Natural killer cell treated with Interleukin-12 subunit alpha and Interleukin-12 subunit beta and Interleukin-15 and Interleukin-18, amount 100 ng/mL, for 72 hours (primary cell): Measurements from ENCODE around the gene VWCE. TPM values are rescaled to one million over a fixed set of nuclear protein-coding genes. Genes with fewer than 3 reads are reported as not detected.

Experiments used
- ATAC-seq, 2 donors: fragments of 150-1000 bp; cut with Tn5 transposase in 1 of 2; sonication (Bioruptor Pico), chemical (Tn5 transposase) in 1 of 2; 2 replicates each; pipeline ENCODE4 v1.10.0; 2021
- DNase-seq: peaks from one replicate; pipeline ENCODE4 v3.0.0; 2022; ENCODE audit warnings: low spot score
- H3K27ac Mint-ChIP-seq, 2 donors: 1 replicate in 1 of 2; 2 replicates in 1 of 2; pipeline ENCODE4 v1.8.0; 2022; ENCODE audit warnings: mixed read lengths in 2 of 2, mild to moderate bottlenecking in 1 of 2, moderate library complexity in 1 of 2
- H3K27me3 Mint-ChIP-seq, 2 donors: 1 replicate in 1 of 2; 2 replicates in 1 of 2; pipeline ENCODE4 v1.8.0; 2022; ENCODE audit warnings: mixed read lengths in 2 of 2
- H3K36me3 Mint-ChIP-seq: one replicate; pipeline ENCODE4 v1.8.0; 2022; ENCODE audit warnings: mixed read lengths
- H3K4me1 Mint-ChIP-seq, 2 donors: 1 replicate in 1 of 2; 2 replicates in 1 of 2; pipeline ENCODE4 v1.8.0; 2022; ENCODE audit warnings: low read depth in 2 of 2, mixed read lengths in 2 of 2, mild to moderate bottlenecking in 1 of 2
- H3K4me3 Mint-ChIP-seq: one replicate; pipeline ENCODE4 v1.8.0; 2022; ENCODE audit warnings: mixed read lengths
- H3K9me3 Mint-ChIP-seq: 2 replicates; pipeline ENCODE4 v1.8.0; 2022; ENCODE audit warnings: mixed read lengths
- total RNA-seq, 2 donors: library from RNA; stranded (reverse); gene quantifications; one replicate each; pipeline ENCODE4 v1.2.3, GENCODE V29; 2022

The VWCE gene, protein sequence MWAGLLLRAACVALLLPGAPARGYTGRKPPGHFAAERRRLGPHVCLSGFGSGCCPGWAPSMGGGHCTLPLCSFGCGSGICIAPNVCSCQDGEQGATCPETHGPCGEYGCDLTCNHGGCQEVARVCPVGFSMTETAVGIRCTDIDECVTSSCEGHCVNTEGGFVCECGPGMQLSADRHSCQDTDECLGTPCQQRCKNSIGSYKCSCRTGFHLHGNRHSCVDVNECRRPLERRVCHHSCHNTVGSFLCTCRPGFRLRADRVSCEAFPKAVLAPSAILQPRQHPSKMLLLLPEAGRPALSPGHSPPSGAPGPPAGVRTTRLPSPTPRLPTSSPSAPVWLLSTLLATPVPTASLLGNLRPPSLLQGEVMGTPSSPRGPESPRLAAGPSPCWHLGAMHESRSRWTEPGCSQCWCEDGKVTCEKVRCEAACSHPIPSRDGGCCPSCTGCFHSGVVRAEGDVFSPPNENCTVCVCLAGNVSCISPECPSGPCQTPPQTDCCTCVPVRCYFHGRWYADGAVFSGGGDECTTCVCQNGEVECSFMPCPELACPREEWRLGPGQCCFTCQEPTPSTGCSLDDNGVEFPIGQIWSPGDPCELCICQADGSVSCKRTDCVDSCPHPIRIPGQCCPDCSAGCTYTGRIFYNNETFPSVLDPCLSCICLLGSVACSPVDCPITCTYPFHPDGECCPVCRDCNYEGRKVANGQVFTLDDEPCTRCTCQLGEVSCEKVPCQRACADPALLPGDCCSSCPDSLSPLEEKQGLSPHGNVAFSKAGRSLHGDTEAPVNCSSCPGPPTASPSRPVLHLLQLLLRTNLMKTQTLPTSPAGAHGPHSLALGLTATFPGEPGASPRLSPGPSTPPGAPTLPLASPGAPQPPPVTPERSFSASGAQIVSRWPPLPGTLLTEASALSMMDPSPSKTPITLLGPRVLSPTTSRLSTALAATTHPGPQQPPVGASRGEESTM
- total RNA-seq: 1 to 10 TPM; 2.1 to 3.3 TPM

DNA sequence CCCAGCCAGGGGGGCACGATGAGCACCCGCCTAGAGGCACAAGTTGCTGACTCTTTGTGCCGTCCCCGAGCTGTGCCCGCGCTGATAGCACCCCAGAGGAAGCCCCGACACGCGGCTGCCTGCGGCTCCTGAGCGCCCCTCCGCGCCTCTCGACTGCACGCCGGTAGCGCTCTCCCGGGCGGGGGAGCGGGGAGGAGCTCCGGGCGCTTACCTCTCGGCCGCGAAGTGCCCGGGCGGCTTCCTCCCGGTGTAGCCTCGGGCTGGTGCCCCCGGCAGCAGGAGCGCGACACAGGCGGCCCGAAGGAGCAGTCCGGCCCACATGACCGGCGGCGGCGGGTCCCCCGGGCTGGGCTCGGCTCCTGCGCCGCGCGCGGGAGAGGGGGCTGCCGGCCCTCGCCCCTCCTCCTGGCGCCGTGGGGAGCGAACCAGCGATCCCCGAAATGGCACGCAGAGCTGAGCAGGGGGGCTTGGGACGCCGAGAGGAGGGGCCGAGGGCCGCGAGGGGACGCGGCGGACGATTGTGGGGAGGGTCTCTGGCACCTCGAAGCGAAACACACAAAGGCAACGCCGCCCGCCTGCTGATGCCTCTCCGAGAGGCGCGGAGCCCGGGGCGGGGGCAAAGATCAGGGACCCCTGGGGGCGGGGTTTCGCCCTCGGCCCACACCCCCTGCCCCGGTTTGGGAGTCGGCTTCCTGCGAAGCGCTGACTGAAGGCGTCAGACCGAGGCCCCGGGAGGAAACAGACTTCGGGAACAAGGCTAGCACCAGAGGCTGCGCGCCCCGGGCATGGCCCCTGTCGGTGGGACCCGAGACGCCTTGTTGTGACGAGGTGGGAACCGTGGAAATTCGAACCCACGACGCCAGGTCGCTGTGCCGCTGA lies at the start of gene VWCE:
Gene VWCE, minus strand, starts transcription at position 600 of the 879 bp plus-strand sequence. Its CDS starts 279 bp downstream, at position 321.
- no peak within 1 kb of the TSS for H3K27ac Mint-ChIP-seq
- peaks cover 8 to 10% of the 10 kb centered on the region in 2 donors for H3K27me3 Mint-ChIP-seq
- H3K4me1 Mint-ChIP-seq: peaks cover 26 to 28% of the 10 kb centered on the region in 2 donors
- H3K36me3 Mint-ChIP-seq: peaks cover 11% of the 10 kb centered on the region
- DNase-seq (no peak), ATAC-seq (peak; percentile 81)
- H3K9me3 Mint-ChIP-seq: no peaks in the 10 kb centered on the region
- peak within 1 kb of the TSS; percentile 74 for H3K4me3 Mint-ChIP-seq

DNA sequence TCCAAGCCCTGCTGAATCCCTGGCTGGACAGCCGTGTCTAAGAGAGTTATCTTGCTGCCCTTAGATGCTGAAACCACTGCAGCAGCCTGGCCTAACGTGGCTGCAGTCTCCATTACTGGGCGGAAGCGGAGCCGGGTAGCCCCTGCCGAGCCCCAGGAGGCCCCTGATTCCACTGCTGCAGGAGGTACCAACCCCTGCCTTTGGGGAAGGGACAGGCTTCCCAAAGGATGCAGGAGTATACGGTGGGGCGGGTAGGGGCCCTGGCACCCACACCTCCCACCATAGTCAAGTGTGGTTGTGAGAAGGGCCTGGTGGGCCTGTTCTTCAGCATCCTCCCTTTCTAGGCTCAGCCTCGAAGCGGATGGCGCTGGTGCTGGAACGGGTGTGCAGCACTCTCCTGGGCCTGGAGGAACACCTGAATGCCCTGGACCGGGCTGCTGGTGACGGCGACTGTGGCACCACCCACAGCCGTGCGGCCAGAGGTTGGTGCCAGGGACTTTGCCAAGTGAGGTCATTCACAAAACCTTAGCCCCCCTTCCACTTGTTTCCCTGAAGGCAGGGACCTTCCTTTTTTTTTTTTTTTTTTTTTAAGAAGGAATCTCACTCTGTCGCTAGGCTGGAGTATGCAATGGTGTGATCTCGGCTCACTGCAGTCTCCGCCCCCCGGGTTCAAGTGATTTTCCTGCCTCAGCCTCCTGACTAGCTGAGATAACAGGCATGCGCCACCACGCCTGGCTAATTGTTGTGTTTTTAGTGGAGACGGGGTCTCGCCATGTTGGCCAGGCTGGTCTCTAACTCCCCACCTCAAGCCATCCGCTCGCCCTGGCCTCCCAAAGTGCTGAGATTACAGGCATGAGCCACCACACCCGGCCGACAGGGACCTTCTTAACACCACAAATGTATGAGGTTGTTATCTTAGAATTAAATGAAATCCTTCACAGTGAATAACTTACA lies 49.0 kb upstream of the VWCE start:
- Mint-ChIP-seq H3K4me1 (no peaks in the 10 kb centered on the region), H3K36me3 (no peaks in the 10 kb centered on the region), H3K9me3 (no peaks in the 10 kb centered on the region), H3K27ac (no peak overlapping the region), H3K4me3 (no peak overlapping the region), H3K27me3 (no peaks in the 10 kb centered on the region)
- ATAC-seq: no peak
- no peak for DNase-seq

DNA sequence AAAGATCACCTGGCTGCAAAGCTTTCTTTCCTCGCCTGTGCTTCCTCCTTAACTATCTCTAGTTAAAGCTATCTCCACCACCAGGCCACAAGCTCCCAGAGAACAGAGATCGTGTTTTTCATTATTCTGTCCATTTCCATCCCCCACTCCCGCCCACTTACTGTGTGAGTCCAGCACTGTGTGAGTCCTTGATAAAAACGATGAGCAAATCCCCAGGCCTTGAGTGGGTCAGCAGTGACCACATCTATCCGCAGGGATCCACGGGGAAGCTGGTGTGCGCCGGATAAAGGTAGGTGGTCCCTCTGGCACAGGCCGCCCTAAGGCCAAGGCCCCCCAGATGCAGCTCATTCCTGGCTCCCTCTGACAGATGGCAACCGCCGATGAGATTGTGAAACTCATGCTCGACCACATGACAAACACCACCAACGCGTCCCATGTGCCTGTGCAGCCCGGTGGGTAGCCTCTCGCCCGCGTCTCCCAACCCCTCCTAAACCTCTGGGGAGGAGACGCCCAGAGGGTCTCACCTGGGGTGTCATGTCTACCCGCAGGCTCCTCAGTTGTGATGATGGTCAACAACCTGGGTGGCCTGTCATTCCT lies 47.2 kb upstream of the VWCE start:
- no peak overlapping the region for H3K27ac Mint-ChIP-seq

DNA sequence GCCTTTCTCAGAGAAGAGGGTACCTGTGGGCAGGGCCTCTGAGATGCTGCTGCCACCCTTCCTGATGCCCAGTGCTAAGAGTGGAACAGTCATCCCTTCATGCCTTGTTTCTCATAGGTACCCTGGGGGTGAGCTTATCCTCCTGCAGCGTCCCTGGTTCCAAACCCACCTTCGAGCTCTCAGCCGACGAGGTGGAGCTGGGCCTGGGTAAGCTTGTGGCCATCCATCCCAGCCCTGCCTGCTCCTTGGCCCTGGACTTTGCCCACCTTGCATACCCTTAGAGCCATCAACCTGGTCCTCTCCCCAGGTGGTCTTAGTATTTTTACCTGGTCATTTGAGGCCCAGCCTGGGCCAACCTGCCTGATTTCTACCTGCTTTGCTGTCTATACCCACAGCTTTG lies 46.6 kb upstream of the VWCE start:
- Mint-ChIP-seq H3K4me3 (no peak overlapping the region), H3K27ac (no peak overlapping the region), H3K36me3 (no peaks in the 10 kb centered on the region), H3K9me3 (no peaks in the 10 kb centered on the region), H3K27me3 (no peaks in the 10 kb centered on the region), H3K4me1 (peaks cover 5 to 9% of the 10 kb centered on the region in 2 donors)
- no peak for ATAC-seq
- DNase-seq: no peak

More for the DNA sequence above, 47.2 kb upstream of the VWCE start:
- H3K27me3 Mint-ChIP-seq: no peaks in the 10 kb centered on the region
- H3K4me3 Mint-ChIP-seq: no peak overlapping the region
- ATAC-seq (no peak), DNase-seq (no peak)
- H3K4me1 Mint-ChIP-seq: peaks cover 0 to 5% of the 10 kb centered on the region in 2 donors
- H3K9me3 Mint-ChIP-seq: no peaks in the 10 kb centered on the region
- no peaks in the 10 kb centered on the region for H3K36me3 Mint-ChIP-seq

DNA sequence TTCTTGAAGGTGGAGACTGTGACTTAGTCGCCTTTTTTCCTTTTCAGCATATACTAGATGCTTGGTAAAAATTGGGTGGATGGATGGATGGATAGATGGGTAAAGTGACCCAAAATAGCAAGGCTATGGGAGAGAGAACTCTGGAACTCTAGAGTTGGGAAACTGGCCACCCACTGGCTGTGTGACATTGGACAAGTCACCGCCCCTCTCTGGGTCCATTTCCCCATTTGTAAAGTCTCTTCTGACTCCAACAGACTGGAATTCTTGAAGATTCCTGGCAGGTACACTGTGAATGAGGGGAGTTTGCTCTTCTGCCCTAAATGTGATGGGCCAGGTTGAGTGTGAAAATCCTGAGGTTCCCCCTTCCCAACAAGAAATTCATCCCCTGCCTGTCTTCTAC lies 45.9 kb upstream of the VWCE start:
- Mint-ChIP-seq H3K27ac (no peak overlapping the region), H3K4me3 (no peak overlapping the region), H3K27me3 (no peaks in the 10 kb centered on the region), H3K4me1 (peaks cover 5 to 9% of the 10 kb centered on the region in 2 donors), H3K9me3 (no peaks in the 10 kb centered on the region), H3K36me3 (no peaks in the 10 kb centered on the region)
- ATAC-seq: no peak
- no peak for DNase-seq

DNA sequence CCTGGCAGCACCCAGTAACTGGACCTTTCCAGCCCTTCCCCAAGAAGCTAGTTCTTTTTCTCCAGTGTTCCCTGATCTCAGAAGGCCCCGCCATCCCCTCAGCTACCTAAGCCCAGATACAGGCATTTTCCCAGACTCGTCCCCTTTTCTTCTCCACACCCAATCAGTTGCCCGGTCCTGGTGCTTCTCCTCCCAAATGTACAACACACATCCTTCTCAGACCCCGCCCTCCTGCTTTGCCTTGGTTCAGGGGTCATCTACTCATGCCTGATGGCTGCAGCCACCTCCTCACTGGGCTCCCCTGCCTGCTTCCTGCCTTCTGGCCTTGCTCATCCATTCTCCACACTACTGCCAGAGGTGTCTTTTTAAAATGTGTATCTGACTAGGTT lies 44.4 kb upstream of the VWCE start:
- Mint-ChIP-seq H3K4me1 (peaks cover 5 to 9% of the 10 kb centered on the region in 2 donors), H3K9me3 (no peaks in the 10 kb centered on the region), H3K27ac (no peak overlapping the region), H3K36me3 (no peaks in the 10 kb centered on the region), H3K4me3 (no peak overlapping the region), H3K27me3 (no peaks in the 10 kb centered on the region)
- no peak for ATAC-seq
- no peak for DNase-seq

DNA sequence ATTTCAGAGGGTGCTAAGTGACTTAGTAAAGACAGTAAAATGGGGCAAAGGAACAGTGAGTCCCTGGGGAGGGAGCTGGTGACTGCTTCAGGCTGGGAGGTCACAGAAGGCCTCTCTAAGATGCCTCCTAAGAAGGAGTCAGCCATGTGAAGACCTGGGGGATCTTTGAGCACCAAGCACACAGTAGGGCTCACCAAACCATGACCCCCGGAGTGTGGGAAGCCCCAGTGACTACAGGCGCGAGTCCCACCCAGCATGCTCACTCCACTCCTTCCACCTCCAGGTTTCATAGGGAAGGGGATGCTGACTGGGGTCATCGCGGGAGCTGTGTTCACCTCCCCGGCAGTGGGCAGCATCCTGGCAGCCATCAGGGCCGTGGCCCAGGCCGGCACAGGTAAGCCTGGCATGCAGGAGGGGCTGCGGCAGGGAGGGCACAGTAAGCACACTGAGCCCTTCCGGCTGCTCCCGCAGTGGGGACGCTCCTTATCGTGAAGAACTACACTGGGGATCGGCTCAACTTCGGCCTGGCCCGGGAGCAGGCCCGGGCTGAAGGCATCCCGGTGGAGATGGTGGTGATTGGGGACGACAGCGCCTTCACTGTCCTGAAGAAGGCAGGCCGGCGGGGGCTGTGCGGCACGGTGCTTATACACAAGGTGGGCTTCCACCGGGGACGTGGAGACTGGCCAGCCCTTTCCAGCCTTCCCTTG lies 43.8 kb upstream of the VWCE start:
- DNase-seq: no peak
- Mint-ChIP-seq H3K4me1 (peaks cover 9 to 11% of the 10 kb centered on the region in 2 donors), H3K4me3 (no peak overlapping the region), H3K27me3 (no peaks in the 10 kb centered on the region), H3K9me3 (no peaks in the 10 kb centered on the region), H3K36me3 (no peaks in the 10 kb centered on the region), H3K27ac (no peak overlapping the region)
- no peak for ATAC-seq

DNA sequence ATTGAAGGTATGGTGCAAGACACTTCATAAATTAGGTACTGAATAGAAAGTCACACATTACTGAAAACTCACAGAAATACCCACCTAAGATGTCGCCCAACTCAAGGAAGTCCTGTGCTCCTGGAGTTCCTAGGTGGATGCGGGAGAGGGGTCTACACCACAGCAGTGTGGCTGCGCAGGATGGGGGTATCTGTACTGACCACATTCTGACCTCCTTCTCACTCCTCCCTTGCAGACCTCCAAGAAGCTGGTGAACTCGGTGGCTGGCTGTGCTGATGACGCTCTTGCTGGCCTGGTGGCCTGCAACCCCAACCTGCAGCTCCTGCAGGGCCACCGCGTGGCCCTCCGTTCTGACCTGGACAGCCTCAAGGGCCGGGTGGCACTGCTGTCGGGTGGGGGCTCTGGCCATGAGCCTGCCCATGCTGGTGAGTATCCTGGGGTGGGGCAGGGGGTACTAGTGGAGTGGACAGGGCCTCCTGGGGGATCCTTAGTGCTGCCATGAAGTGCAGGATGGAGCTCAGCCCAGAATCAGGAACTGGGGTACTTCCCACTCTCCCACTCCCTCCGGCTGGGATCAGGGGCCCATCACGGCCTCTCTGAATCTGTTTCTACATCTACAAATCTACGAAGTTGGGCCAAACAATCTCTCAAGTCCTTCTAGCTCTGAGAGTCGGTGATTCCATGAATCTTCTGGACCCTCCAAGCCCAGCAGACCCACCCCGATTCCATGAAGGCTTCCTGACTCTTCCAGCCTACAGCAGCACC lies 42.8 kb upstream of the VWCE start:
- Mint-ChIP-seq H3K27me3 (no peaks in the 10 kb centered on the region), H3K4me1 (peaks cover 16 to 19% of the 10 kb centered on the region in 2 donors), H3K36me3 (no peaks in the 10 kb centered on the region), H3K9me3 (no peaks in the 10 kb centered on the region), H3K4me3 (no peak overlapping the region), H3K27ac (no peak overlapping the region)
- DNase-seq (no peak), ATAC-seq (no peak)

DNA sequence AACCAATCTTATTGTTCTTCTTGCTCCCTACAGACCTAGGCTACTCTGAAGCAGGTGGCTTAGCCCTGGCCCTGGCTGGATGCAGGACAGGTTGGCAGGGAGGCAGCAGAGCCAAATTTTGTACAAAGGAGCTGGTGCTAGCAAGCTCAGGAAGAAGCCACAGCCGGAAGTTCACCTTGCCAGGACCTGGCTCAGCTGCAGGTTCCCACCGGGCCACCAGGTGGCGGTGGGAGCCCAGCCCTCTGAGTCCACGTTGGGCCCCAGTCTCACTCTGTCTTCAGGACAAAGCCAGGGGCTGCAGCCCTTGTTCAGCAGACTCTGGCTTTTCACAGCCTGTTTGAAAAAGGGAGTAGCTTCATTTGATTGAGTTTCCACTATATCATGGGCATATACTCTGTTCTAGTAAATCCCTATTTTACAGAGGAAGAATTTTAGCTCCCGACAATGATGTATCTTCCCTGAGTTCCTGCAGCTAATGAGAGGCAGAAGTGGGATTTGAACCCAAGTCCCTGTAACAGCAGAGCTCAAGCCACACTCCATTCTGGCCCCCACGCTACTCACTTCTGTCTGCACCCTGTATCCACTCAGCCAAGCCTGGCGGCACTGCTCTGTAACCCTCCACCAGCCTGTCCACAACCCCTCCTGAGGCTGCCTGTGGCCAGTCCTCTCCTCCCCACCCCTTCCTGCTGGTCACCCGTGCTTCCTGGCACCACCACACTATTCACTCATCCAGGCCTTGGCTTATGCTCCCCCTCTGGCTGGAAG lies 41.2 kb upstream of the VWCE start:
- H3K4me3 Mint-ChIP-seq: no peak overlapping the region
- peak overlapping the region; percentile 64 to 70 for H3K27ac Mint-ChIP-seq
- H3K27me3 Mint-ChIP-seq: no peaks in the 10 kb centered on the region
- DNase-seq (peak; percentile 82), ATAC-seq (peak; percentile 62 to 67)
- peaks cover 7% of the 10 kb centered on the region for H3K36me3 Mint-ChIP-seq
- H3K4me1 Mint-ChIP-seq: peaks cover 28 to 31% of the 10 kb centered on the region in 2 donors
- H3K9me3 Mint-ChIP-seq: no peaks in the 10 kb centered on the region

DNA sequence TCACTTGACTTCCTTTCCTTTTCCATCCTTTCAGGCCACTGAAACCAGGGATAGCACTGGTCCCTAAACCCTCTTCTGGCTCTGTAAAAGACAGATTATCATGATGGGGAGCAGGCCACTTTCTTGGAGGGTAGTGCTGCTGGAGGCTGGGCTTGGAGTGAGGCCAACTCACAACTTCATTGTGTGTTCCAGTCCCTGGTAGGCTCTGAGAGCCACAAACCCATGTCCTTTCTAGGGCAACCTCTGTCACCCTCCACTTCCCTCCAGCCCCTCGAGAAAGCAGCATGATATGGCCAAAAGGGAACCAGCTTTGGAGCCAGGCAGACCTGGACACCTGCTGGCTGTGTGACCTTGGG lies 40.2 kb upstream of the VWCE start:
- Mint-ChIP-seq H3K4me3 (no peak overlapping the region), H3K36me3 (peaks cover 7% of the 10 kb centered on the region), H3K9me3 (no peaks in the 10 kb centered on the region), H3K4me1 (peaks cover 35 to 38% of the 10 kb centered on the region in 2 donors), H3K27me3 (no peaks in the 10 kb centered on the region), H3K27ac (peak overlapping the region; percentile 64 to 98)
- DNase-seq (no peak), ATAC-seq (no peak)
